ENCODE results near the gene OGFRL1. TPM values are rescaled to one million over a fixed set of nuclear protein-coding genes. Genes with fewer than 3 reads are reported as not detected.

Gene OGFRL1
- total and polyA plus RNA-seq, 2 donors (not counting 1 experiment from before 2014, with no cell fraction given), result 6.4 to 31.6 TPM

GRCh38 chr6:71349395-71349794 lies 60.8 kb downstream of the OGFRL1 start:
- Mint-ChIP-seq H3K27ac (no peak overlapping the region), H3K9me3 (ENCODE audit: insufficient read depth) (no peaks in the 10 kb centered on the region), H3K4me3 (no peak overlapping the region), H3K27me3 (peaks cover 1% of the 10 kb centered on the region), H3K4me1 (peaks cover 10% of the 10 kb centered on the region)
- peak; percentile 47 for ATAC-seq (ENCODE audit: low read depth)
- peak; percentile 57 for DNase-seq
- H4K20me1 ChIP-seq (ENCODE audit: control insufficient read depth, insufficient read depth, low read length, poor library complexity, severe bottlenecking), result no peaks in the 10 kb centered on the region
- H3K27me3 ChIP-seq (replicated peaks in 1 of 4; ENCODE audit: control extremely low read depth in 1 of 4, control insufficient read depth in 3 of 4, insufficient read depth in 4 of 4, low read length in 3 of 4), result no peaks in the 10 kb centered on the region
- WGBS (ENCODE audit: insufficient coverage), result no CpG with 5 or more reads among the region's 3 CpGs
- CTCF ChIA-PET, result interaction anchor here (0.7 to 5.2 kb wide), 4 partner anchors 71 to 162 kb away, joined by 3 to 108 read pairs (median 12); no protein-coding TSS in a partner anchor
- no peak overlapping the region for H3K9ac ChIP-seq (ENCODE audit: low read length)
- peaks cover 5 to 9% of the 10 kb centered on the region in 2 donors for H3K4me1 ChIP-seq (ENCODE audit: control insufficient read depth in 2 of 2, insufficient read depth in 2 of 2, low read length in 2 of 2)
- no peaks in the 10 kb centered on the region for H3K9me3 ChIP-seq (ENCODE audit: control extremely low read depth in 1 of 3, control insufficient read depth in 2 of 3, insufficient read depth in 1 of 3, low read length in 2 of 3)
- no peaks in the 10 kb centered on the region for H3K36me3 ChIP-seq (replicated peaks in 1 of 2; ENCODE audit: control extremely low read depth in 1 of 2, control insufficient read depth in 1 of 2, extremely low read depth in 1 of 2, insufficient read depth in 2 of 2, low read length in 1 of 2)
- POLR2A ChIA-PET, result no interaction called here
- no peak overlapping the region for H3K4me3 ChIP-seq (ENCODE audit: control extremely low read depth in 1 of 5, extremely low read depth in 1 of 5, insufficient read depth in 1 of 5, low read depth in 2 of 5, low read length in 4 of 5)
- intact Hi-C loops (cut with micrococcal nuclease), result loop anchor here (1.0 to 10.0 kb wide), 3 partner anchors 61 to 395 kb away; partner anchors contain the start of genes B3GAT2 and OGFRL1
- H3K4me2 ChIP-seq (replicated peaks; ENCODE audit: low read depth, low read length, poor library complexity, severe bottlenecking), result no peak overlapping the region
- no peak overlapping the region for H2AFZ ChIP-seq (ENCODE audit: insufficient read depth, low read depth, low read length, poor library complexity, severe bottlenecking)
- TF ChIP-seq CTCF (IDR thresholded peaks at IDR 0.05) (peak; percentile 94), EZH2 (IDR thresholded peaks at IDR 0.05; ENCODE audit: borderline replicate concordance, insufficient read depth, low read depth, low read length, poor library complexity, severe bottlenecking) (no peak)
- no peaks in the 10 kb centered on the region for H3K79me2 ChIP-seq (ENCODE audit: control insufficient read depth, insufficient read depth, low read length)
- no peak overlapping the region for H3K27ac ChIP-seq (ENCODE audit: low read length in 2 of 2)

- H3K4me3 ChIP-seq (ENCODE audit: control extremely low read depth in 1 of 5, extremely low read depth in 1 of 5, insufficient read depth in 1 of 5, low read depth in 2 of 5, low read length in 4 of 5), result no peak overlapping the region
- no peak overlapping the region for H3K9ac ChIP-seq (ENCODE audit: low read length)
- Mint-ChIP-seq H3K27ac (no peak overlapping the region), H3K4me1 (peaks cover 10% of the 10 kb centered on the region), H3K27me3 (no peaks in the 10 kb centered on the region), H3K4me3 (no peak overlapping the region), H3K9me3 (ENCODE audit: insufficient read depth) (no peaks in the 10 kb centered on the region)
- no peak overlapping the region for H2AFZ ChIP-seq (ENCODE audit: insufficient read depth, low read depth, low read length, poor library complexity, severe bottlenecking)
- H4K20me1 ChIP-seq (ENCODE audit: control insufficient read depth, insufficient read depth, low read length, poor library complexity, severe bottlenecking), result no peaks in the 10 kb centered on the region
- H3K4me2 ChIP-seq (replicated peaks; ENCODE audit: low read depth, low read length, poor library complexity, severe bottlenecking), result no peak overlapping the region
- no peaks in the 10 kb centered on the region for H3K79me2 ChIP-seq (ENCODE audit: control insufficient read depth, insufficient read depth, low read length)
- H3K27me3 ChIP-seq (replicated peaks in 1 of 4; ENCODE audit: control extremely low read depth in 1 of 4, control insufficient read depth in 3 of 4, insufficient read depth in 4 of 4, low read length in 3 of 4), result no peaks in the 10 kb centered on the region
- H3K9me3 ChIP-seq (ENCODE audit: control extremely low read depth in 1 of 3, control insufficient read depth in 2 of 3, insufficient read depth in 1 of 3, low read length in 2 of 3), result no peaks in the 10 kb centered on the region
- TF ChIP-seq CTCF (IDR thresholded peaks at IDR 0.05), result no peak
- TF ChIP-seq EZH2 (IDR thresholded peaks at IDR 0.05; ENCODE audit: borderline replicate concordance, insufficient read depth, low read depth, low read length, poor library complexity, severe bottlenecking), result no peak
- peaks cover 5 to 9% of the 10 kb centered on the region in 2 donors for H3K4me1 ChIP-seq (ENCODE audit: control insufficient read depth in 2 of 2, insufficient read depth in 2 of 2, low read length in 2 of 2)
- no peak overlapping the region for H3K27ac ChIP-seq (ENCODE audit: low read length in 2 of 2)
- DNase-seq, result no peak
- H3K36me3 ChIP-seq (replicated peaks in 1 of 2; ENCODE audit: control extremely low read depth in 1 of 2, control insufficient read depth in 1 of 2, extremely low read depth in 1 of 2, insufficient read depth in 2 of 2, low read length in 1 of 2), result no peaks in the 10 kb centered on the region
- 100% methylated on average over 2 of the region's 5 CpGs for WGBS (ENCODE audit: insufficient coverage)
- ChIA-PET POLR2A (no interaction called here), CTCF (interaction anchor here (0.7 to 5.2 kb wide), 14 partner anchors 8 to 233 kb away, joined by 3 to 108 read pairs (median 4); partner anchors contain the start of gene OGFRL1)
- intact Hi-C loops (cut with micrococcal nuclease), result loop anchor here (1.0 to 10.0 kb wide), 3 partner anchors 61 to 395 kb away; partner anchors contain the start of genes B3GAT2 and OGFRL1
- no peak for ATAC-seq (ENCODE audit: low read depth)
Observed at GRCh38 chr6:71349976-71350615, 61.5 kb downstream of the OGFRL1 start.
